NCI-H1417 treated with DMSO at 0.1 percent for 48 hours (cell line): ENCODE measurements around the gene ILDR2.
A peak's percentile ranks its signal among the peaks of the same experiment; 100 is the strongest.

Source experiments
- DNase-seq: peaks from one replicate; lab custom pipeline; 2025; lab: John Stamatoyannopoulos, UW

ILDR2 gene

GRCh38 chr1:166969074-166969677 lies 6.2 kb downstream of the ILDR2 start:
- no peak for DNase-seq

GRCh38 chr1:166960858-166961474 lies 14.4 kb downstream of the ILDR2 start:
- no peak for DNase-seq

- DNase-seq = no peak
These were observed 18.5 kb downstream of the ILDR2 start for GRCh38 chr1:166956872-166957271.

- no peak for DNase-seq
These were observed 19.1 kb downstream of the ILDR2 start for GRCh38 chr1:166956057-166956850.

GRCh38 chr1:166953491-166953890 lies 21.8 kb downstream of the ILDR2 start:
- no peak for DNase-seq

- DNase-seq = no peak
These were observed 23.2 kb downstream of the ILDR2 start for GRCh38 chr1:166952002-166952746.

- DNase-seq = no peak
These were observed 24.3 kb downstream of the ILDR2 start for GRCh38 chr1:166951050-166951449.

- no peak for DNase-seq
These were observed 25.2 kb downstream of the ILDR2 start for GRCh38 chr1:166950156-166950555.

- DNase-seq = no peak
These were observed 26.4 kb downstream of the ILDR2 start for GRCh38 chr1:166948856-166949350.

- peak; percentile 61 for DNase-seq
These were observed 27.8 kb downstream of the ILDR2 start for GRCh38 chr1:166947398-166948043.

- DNase-seq = no peak
These were observed 31.0 kb downstream of the ILDR2 start for GRCh38 chr1:166944186-166944967.

GRCh38 chr1:166939741-166940375 lies 35.5 kb downstream of the ILDR2 start:
- no peak for DNase-seq

GRCh38 chr1:166937962-166938361 lies 37.4 kb downstream of the ILDR2 start:
- DNase-seq = no peak

GRCh38 chr1:166937329-166937728 lies 38.0 kb downstream of the ILDR2 start:
- no peak for DNase-seq

GRCh38 chr1:166933633-166934032 lies 41.7 kb downstream of the ILDR2 start:
- no peak for DNase-seq

- no peak for DNase-seq
These were observed 42.2 kb downstream of the ILDR2 start for GRCh38 chr1:166933140-166933539.

- DNase-seq = no peak
These were observed 45.4 kb downstream of the ILDR2 start for GRCh38 chr1:166929911-166930310.

GRCh38 chr1:166927701-166928100 lies 47.6 kb downstream of the ILDR2 start:
- no peak for DNase-seq

- no peak for DNase-seq
These were observed 49.4 kb downstream of the ILDR2 start for GRCh38 chr1:166925810-166926478.
